AG20443 (cell line): ENCODE results near the gene FLNC.
A peak's percentile ranks its signal among the peaks of the same experiment; 100 is the strongest.

Source experiments
- DNase-seq: peaks from one replicate; pipeline ENCODE4 v3.0.0; 2012; ENCODE audit warnings: low spot score, mixed read lengths

The FLNC gene, protein sequence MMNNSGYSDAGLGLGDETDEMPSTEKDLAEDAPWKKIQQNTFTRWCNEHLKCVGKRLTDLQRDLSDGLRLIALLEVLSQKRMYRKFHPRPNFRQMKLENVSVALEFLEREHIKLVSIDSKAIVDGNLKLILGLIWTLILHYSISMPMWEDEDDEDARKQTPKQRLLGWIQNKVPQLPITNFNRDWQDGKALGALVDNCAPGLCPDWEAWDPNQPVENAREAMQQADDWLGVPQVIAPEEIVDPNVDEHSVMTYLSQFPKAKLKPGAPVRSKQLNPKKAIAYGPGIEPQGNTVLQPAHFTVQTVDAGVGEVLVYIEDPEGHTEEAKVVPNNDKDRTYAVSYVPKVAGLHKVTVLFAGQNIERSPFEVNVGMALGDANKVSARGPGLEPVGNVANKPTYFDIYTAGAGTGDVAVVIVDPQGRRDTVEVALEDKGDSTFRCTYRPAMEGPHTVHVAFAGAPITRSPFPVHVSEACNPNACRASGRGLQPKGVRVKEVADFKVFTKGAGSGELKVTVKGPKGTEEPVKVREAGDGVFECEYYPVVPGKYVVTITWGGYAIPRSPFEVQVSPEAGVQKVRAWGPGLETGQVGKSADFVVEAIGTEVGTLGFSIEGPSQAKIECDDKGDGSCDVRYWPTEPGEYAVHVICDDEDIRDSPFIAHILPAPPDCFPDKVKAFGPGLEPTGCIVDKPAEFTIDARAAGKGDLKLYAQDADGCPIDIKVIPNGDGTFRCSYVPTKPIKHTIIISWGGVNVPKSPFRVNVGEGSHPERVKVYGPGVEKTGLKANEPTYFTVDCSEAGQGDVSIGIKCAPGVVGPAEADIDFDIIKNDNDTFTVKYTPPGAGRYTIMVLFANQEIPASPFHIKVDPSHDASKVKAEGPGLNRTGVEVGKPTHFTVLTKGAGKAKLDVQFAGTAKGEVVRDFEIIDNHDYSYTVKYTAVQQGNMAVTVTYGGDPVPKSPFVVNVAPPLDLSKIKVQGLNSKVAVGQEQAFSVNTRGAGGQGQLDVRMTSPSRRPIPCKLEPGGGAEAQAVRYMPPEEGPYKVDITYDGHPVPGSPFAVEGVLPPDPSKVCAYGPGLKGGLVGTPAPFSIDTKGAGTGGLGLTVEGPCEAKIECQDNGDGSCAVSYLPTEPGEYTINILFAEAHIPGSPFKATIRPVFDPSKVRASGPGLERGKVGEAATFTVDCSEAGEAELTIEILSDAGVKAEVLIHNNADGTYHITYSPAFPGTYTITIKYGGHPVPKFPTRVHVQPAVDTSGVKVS (N-terminal part only)

DNA sequence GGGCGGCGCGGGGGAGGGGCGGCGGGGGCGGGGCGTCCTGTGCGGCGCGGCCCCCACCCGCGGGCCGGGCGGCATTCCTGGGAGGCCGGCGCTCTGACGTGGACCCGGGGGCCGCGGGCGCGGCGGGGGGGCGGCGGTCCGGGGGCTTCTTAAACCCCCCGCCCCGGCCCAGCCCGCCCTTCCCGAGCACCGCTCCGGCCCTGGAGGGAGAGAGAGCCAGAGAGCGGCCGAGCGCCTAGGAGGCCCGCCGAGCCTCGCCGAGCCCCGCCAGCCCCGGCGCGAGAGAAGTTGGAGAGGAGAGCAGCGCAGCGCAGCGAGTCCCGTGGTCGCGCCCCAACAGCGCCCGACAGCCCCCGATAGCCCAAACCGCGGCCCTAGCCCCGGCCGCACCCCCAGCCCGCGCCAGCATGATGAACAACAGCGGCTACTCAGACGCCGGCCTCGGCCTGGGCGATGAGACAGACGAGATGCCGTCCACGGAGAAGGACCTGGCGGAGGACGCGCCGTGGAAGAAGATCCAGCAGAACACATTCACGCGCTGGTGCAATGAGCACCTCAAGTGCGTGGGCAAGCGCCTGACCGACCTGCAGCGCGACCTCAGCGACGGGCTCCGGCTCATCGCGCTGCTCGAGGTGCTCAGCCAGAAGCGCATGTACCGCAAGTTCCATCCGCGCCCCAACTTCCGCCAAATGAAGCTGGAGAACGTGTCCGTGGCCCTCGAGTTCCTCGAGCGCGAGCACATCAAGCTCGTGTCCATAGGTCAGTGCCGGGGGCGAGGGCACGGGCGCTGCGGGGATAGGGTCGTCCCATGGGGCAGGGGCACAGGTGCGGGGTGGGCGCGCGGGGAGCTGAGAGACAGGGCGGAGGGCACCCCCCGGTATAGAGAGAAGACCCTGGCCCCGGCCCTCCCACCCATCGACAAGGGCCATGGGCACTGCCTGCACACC lies at the start of gene FLNC:
Gene FLNC (plus strand): TSS at position 176 of the 947 bp plus-strand sequence. CDS start 232 bp downstream, at position 408.
- DNase-seq = peak; percentile 92

DNA sequence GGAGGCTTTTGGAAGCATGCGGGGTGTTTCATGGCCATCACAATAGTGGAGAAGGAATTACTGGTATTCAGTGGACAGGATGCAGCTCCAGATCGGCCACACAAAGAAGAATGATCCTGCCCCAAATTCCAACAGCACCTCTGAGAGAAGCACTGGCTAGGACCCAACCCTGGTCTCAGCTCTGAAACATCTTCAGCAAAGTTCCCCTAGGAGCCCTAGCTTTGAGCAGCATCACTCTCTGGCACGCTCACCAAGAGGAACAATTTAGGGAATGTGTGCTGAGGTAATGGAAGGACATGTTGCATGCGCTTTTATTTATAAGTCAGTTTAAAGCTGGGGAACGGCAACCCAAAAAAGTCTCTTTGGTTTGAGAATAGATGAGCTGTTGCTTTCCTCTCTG lies 49.1 kb upstream of the FLNC start:
- peak; percentile 89 for DNase-seq

DNA sequence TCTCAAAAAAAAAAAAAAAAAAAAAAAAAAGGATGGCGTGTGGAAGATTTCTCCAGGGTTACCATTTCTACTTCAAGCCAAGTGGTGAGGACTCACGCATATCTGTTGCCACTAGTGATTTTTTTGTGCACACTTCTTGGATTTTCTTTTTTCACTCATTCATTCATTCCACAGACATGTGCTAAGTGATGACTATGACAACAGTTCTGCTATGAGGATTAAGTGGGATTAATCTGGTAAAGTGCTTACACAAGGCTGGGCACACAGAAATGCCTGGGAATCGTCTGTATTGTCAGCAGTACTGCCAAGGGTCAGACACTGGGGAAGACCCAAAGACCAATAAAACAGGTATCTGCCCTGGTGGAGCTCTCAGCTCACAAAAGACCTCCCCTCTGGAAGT lies 48.4 kb upstream of the FLNC start:
- peak; percentile 40 for DNase-seq

DNA sequence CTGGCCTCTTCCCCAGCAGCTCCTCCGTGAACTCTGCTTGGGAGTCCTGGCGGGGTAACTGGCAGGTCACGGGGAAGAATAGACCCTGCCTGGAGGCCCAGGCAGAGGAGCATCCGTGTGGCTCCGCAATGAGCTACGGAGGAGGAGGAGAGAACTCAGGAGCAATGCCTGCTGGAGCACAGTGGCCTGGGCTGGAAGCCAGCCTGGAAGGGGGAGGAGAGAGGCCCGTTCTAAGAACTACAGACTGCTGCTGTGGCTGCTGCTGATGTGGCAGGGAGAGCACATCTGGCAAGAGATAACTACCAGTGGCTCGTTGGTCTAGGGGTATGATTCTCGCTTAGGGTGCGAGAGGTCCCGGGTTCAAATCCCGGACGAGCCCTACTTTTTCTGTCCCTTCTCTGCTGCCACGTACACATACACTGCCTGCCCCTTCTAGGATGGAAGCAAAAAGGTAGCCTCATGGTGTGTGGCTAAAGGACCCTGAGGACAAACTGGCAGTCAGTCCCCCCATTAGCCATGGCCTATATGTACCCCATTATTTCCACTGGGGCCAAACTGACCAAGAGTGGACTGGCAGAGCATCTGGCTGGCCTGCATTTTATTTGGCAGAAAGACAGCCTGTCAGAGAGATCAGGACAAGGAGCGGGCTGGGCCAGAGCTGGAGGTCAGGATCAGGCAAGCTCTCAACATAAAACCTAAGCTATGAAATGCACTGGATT lies 46.9 kb upstream of the FLNC start:
- DNase-seq = peak; percentile 83

DNA sequence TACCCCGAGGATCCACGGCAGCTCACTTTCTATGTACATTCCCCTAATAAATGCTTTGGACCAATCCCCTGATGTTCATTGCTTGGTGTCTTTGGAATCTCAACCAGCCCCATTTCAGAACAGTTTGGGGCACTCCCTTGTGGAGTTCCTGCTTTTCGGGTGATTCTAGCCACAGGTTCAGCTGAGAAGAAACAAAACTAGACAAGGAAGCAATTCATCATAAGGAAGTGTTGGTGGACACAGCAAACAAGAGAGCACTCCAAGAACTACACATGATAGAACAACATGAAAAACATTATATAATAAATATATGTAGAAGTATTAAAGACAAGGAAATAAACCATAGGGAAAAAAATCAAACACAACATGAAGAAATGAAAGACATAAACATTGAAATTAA lies 44.5 kb upstream of the FLNC start:
- DNase-seq = no peak

DNA sequence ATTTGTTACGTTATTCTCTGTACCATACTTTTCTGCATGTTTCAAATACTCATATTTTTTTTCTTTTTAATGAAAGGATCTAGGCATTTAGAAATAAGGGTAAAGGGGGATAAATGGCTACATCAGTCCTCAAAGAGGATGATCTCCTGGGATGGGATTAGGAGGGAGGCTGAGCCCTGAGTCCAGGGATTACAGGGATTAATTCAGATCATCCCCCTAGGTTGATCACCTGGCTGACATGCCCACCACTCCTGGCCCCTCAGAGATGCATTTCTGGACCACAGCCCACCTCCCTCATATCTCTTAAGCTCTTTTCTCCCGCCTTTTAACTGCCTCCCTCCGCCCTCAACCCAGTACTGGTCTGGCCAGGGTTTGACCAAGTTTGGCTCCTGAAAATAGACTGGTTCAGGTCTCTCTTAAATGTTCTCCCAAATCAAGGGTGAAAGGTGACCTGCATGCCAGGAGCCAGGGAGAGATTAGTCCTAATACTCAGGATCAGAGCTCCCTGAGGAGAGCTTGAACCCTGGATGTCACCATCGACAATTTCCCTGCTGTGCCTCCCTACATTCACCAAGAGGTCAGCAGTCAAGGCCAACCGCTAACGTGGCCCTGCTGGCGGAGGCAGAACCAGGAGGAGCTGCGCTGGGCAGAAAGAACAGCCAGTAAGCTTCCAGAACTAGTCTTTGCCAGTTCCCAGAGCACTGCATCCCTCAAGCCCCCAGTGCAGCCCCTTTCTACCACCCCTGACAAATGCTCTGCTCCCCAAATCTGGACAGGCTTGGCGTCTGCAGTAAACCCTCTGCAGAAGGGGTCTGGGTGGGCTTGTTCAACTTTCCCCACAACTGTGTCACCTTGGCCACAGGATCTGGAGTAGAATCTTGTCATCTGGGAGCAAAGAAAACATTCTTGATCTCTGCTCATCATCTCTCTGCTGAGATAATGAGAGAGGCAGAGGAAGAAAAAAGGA lies 41.5 kb upstream of the FLNC start:
- no peak for DNase-seq

DNA sequence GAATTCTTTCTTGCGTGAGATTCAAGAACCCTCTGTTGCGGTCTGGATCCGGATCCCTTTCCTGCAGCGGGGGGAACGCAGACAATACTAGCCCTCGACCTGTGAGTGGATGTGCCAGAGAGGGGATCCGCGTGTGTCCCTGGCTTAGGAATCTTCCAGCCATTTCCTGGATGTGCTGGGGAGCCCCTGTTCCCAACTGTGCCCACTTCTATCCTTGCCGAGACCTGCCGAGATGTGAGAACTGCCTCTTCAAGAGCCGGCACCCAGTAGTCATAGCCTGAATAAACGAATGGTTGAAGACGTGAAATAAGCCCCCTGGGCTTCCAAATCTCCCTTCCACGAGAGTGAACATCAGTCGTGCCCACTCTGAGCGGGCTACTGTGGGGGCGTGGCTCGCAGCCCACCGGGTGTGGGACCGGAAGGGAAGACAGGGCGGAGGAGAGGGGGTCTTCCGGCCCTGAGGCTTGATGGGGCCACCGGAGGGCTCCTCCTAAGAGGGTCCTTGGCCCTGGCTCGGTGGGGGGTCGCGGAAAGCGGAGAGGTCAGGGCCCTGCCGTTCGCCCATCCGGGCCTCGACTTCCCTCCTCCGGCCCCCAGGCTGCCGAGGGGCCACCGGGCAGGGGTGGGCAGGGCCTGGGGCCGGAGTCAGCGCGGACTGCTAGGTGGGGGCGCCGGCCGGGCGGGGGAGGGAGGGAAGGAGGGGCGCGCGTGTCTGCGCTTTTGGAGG lies 39.7 kb upstream of the FLNC start:
- no peak for DNase-seq

DNA sequence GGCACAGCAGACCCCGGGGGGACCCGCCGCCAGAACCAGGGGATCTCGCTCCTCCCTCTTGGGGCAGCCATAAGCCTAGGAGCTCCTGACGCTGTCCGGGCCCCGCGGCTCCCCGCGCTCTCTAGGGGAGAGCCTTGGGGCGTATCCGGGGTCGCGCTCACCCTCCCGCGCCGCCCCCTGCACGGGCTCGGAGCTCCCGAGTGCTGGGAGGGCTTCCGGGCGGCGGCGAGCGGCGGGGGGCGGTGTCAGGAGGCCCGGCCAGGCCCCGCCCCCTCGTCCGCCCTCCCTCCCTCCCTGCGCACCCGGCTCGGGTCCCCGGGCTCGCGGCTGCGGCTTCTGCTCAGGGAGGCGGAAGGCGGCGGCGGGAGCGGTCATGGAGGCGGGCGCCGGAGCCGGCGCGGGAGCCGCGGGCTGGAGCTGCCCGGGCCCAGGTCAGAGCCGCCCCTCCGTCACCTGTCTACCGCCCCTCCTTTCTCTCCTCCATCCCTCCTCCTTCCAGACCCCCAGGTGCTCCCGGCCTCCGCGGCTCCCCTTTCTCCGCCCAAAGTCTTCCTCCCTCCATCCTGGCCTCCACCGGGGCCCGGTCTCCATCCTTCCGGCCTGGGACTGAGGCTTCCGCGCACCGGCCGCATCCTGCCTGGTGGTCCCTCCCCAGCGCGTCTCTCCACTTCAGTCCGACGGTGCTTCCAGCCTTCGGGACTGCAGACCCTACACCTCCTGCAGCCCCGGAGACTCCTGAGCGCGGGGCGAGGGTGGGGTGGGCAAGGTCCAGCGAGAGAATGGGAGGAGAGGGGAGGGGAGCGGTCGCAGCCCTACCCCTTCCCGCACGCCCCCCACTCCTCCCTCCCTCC lies 38.9 kb upstream of the FLNC start, which contains the start of gene CCDC136:
Gene CCDC136 (plus strand): TSS at position 848 of the 851 bp plus-strand sequence. CDS start 444 bp downstream, outside the sequence.
- peak; percentile 92 for DNase-seq

DNA sequence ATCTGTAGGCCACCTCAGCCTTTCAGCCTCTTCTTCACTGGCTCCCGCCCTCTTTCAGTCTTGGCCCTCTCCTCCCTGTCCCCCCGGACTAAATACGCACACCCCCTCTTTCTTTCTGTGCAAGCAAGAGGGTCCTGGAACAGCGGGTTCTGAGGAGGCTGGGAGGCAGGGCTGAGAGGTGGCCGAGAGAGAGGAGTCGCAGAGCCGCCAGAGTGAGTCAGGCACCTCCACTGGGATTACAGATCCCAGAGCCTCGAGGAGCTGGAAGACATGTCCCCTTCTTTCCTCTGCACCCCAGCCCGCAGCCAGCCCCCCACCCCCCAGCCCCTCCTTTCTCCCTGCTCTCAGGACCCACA lies 38.3 kb upstream of the FLNC start:
- DNase-seq = peak; percentile 53

DNA sequence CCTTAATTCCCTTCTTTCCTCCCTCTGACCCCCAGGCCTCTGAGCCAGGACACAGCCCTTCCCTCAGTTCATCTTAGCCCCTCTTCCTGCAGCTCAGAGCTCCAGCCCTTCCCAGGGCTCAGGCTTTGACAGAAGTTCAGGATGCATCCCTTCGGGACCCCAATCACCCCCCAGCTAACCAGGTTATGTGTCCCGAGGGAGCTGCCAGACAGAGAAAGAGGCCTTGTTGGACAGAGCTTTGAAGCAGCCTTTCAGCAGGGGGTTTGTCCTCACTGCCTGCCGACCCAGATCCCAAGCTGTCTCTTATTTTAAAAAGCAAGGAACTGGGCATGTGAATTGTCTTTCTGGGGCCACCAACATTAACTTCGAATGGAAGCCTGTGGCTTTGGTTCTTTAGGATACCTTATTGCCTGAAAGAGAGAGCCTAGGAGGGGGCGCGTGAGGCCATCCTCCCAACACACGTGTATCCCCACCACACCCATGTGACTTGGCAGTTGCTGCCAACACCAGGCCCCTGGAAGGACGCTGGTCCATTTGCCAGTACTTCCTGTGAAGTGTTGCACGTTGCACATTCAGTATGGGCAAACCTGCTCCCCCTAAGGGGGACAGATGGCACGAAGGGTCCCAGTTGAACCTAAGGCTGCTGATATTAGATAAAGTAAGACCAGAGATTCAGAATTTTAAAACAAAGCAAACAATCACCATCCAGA lies 37.6 kb upstream of the FLNC start:
- no peak for DNase-seq

DNA sequence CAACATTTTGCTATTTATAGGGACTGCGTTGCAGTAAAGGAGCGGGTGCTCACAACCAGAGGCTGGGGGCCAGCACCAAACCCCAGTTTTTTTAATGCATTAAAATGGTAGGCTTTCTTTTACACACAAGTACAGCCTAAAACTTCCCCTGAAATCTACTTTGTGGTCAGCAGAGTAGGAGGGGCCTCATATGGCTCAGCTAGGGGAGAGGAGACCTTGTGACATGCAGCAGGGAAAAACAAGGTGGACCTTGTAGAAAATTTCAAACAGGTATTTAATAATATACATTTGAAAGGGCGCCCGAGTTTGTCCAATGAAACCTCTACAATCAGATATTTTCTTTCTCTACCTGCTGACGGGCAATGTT lies 37.0 kb upstream of the FLNC start:
- no peak for DNase-seq

DNA sequence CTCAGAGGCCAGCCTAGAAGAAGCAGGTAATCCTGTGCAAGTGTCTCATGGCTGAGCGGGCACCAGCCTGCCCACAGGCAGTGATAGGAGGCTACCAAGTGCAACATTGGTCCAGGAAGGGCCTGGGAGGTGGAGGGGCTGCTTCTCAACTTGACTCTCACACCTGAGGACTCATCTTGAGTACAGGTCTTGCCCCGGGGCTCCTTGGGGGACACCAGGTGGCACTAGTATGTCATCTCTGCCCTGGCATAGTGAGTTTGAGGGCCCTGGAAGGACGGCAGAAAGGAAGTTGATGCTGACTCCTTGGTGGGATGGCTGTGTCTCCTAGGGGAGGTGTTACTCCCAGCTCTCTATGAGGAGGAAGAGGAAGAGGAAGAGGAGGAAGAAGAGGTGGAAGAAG lies 36.2 kb upstream of the FLNC start:
- DNase-seq = no peak

DNA sequence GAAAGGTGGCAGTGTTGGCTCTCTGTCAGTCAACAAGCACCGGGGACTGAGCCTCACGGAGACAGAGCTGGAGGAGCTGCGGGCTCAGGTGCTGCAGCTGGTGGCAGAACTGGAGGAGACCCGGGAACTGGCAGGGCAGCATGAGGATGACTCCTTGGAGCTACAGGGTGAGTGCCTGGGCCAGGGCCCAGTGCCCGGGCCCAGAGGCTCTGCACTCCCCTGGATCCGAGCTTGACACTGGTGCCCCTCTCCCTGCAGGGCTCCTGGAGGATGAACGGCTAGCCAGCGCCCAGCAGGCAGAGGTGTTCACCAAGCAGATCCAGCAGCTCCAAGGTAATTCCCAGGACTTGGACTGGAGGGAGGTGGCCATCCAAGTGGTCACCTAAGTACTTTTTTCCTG lies 35.8 kb upstream of the FLNC start:
- no peak for DNase-seq

DNA sequence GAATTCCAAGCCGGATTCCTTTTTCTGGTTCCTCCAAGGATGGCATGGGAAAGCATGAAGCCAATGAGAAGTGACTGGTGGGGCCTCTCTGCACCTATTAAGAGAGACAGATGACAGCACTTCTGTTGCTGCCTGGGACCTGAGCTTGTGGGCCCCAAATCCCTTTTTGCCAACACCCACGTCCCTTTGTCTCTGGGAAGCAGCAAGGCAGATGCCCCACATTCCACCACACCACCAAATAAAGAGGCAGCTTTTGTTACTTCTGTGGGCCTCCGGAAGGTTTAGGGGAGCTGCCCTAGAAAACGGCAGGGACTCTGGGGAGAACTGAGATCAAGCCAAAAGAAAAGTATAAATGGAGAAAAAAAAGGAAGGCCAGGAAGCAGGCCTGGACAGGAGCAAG lies 35.1 kb upstream of the FLNC start:
- DNase-seq = no peak

DNA sequence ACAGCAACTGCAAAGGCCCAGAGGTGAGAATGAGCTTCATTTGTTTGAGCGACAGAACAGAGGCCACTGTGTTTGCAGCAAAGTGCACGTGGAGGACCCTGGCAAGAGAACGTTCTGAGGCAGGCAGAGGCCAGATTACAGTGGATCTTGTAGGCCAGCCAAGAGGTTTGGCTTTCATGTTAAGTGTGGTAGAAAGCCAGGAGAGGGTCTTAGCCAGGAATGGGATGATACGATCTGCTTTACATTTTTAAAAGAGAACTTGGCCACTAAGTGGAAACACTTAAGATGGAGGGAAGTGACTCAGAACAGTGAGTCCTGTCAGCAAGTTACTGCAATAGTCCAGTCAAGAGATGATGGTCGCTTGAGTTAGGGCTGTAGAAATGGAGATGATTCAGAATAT lies 33.9 kb upstream of the FLNC start:
- peak; percentile 31 for DNase-seq

DNA sequence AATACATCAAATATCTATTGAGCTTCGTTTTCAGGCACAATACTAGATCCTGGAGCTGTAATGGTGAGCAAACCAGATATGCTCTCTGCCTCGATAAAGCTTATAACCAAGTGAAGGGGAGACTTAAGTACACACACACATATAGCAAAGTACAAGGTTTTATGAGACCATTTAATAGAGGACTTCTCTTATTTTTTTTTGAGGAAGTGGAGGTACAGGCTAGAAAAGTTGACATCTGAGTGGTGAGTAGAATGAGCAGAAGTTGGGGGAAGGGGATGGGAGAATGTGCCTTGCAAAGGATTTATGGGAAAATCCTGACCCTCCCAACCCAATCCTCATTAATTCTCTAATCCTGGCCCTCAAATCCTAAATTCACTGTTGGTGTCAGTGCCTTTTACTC lies 30.8 kb upstream of the FLNC start:
- no peak for DNase-seq

DNA sequence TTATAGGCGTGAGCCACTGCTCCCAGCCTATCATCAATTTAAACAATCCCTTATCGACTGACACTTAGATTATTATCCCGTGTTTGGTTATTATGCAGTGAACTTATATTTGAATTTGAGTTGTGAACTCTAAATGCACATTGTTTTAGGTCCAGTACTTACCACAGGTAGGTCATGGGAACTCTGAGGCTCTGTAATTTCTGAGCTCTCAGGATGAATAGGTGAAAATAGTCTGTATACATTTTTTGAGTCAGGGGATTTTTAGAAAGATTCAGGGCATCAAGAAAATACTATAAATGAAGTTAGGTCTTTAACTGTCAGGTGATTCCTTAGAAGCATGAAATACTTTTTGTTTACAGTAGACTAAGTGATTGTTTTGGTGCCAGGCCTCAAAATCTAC lies 29.6 kb upstream of the FLNC start:
- no peak for DNase-seq
